Measurements from ENCODE around the gene PRKCE. TPM values are rescaled to one million over a fixed set of nuclear protein-coding genes. Genes with fewer than 3 reads are reported as not detected.
"Not testable (repeated sequence)": the region's sequence is repeated elsewhere in the genome, so short reads cannot be mapped to it uniquely, and the experiment has no call there.

Gene PRKCE
- total RNA-seq, 1 experiment from 2014 or later: 12.1 TPM

DNA sequence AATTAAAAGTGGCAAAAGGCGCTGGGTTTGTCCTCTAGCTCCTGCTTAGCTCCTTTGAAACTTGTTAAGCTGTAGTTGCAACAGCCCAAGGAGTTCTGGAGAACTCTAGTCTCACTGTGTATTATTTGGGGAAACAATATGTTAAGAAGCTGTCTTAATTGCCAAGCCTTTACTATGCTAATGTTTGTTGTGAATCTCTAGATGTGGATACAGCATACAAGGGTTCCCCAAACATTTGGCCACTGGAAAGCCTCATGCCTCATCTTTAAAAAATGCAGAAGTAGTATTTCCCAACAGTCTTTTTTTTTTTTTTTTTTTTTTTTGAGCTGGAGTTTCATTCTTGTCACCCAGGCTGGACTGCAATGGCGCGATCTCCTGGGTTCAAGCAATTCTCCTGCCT lies 236.7 kb downstream of the PRKCE start:
- Mint-ChIP-seq H3K27ac (ENCODE audit: low read depth, unreplicated experiment) (peak overlapping the region; percentile 28), H3K27me3 (ENCODE audit: insufficient read depth, unreplicated experiment) (no peaks in the 10 kb centered on the region), H3K9me3 (ENCODE audit: unreplicated experiment) (no peaks in the 10 kb centered on the region), H3K4me1 (ENCODE audit: insufficient read depth, unreplicated experiment) (peaks cover 26% of the 10 kb centered on the region), H3K36me3 (ENCODE audit: insufficient read depth, unreplicated experiment) (peaks cover 6% of the 10 kb centered on the region), H3K4me3 (ENCODE audit: unreplicated experiment) (no peak overlapping the region)
- TF ChIP-seq, protein P1, sequence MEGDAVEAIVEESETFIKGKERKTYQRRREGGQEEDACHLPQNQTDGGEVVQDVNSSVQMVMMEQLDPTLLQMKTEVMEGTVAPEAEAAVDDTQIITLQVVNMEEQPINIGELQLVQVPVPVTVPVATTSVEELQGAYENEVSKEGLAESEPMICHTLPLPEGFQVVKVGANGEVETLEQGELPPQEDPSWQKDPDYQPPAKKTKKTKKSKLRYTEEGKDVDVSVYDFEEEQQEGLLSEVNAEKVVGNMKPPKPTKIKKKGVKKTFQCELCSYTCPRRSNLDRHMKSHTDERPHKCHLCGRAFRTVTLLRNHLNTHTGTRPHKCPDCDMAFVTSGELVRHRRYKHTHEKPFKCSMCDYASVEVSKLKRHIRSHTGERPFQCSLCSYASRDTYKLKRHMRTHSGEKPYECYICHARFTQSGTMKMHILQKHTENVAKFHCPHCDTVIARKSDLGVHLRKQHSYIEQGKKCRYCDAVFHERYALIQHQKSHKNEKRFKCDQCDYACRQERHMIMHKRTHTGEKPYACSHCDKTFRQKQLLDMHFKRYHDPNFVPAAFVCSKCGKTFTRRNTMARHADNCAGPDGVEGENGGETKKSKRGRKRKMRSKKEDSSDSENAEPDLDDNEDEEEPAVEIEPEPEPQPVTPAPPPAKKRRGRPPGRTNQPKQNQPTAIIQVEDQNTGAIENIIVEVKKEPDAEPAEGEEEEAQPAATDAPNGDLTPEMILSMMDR (IDR thresholded peaks at IDR 0.05; ENCODE audit: unreplicated experiment): no peak
- peak; percentile 27 for DNase-seq (ENCODE audit: unreplicated experiment)
- ChIA-PET CTCF (interaction anchor here (0.6 to 1.8 kb wide), 3 partner anchors 13 to 993 kb away, joined by 3 to 5 read pairs (median 3); no protein-coding TSS in a partner anchor), POLR2A (interaction anchor here (0.7 kb wide), 1 partner anchor 50 kb away, joined by 3 read pairs; no protein-coding TSS in a partner anchor)
- no TSS peak for BruUV-seq (replicated peaks)
- intact Hi-C loops (cut with micrococcal nuclease): no loop called here

DNA sequence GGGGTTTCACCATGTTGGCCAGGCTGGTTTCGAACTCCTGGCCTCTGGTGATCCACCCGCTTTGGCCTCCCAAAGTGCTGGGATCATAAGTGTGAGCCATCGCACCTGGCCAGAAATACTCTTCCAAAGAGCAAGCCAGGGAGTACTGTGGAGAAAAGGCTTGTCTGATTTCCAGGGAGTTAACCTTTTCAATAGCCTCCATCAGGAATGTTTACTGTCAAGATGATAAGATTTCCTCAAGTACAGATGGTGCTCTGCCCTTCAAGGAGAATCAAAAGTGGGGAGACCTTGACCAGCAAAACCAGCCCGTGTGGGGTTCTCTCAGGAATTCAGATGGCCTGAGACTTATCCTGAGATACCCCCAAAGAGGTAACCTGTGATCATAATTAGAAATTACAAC lies 237.2 kb downstream of the PRKCE start:
- intact Hi-C loops (cut with micrococcal nuclease): no loop called here
- CTCF ChIA-PET: interaction anchor here (0.6 to 1.8 kb wide), 2 partner anchors 13 to 994 kb away, joined by 3 to 5 read pairs; no protein-coding TSS in a partner anchor
- H3K9me3 Mint-ChIP-seq (ENCODE audit: unreplicated experiment): no peaks in the 10 kb centered on the region
- H3K4me1 Mint-ChIP-seq (ENCODE audit: insufficient read depth, unreplicated experiment): peaks cover 26% of the 10 kb centered on the region
- BruUV-seq (replicated peaks): no TSS peak
- H3K27ac Mint-ChIP-seq (ENCODE audit: low read depth, unreplicated experiment): no peak overlapping the region
- H3K36me3 Mint-ChIP-seq (ENCODE audit: insufficient read depth, unreplicated experiment): peaks cover 6% of the 10 kb centered on the region
- POLR2A ChIA-PET: interaction anchor here (0.7 kb wide), 1 partner anchor 50 kb away, joined by 3 read pairs; no protein-coding TSS in a partner anchor
- TF ChIP-seq, protein P1 (IDR thresholded peaks at IDR 0.05; ENCODE audit: unreplicated experiment): no peak
- no peak for DNase-seq (ENCODE audit: unreplicated experiment)
- no peak overlapping the region for H3K4me3 Mint-ChIP-seq (ENCODE audit: unreplicated experiment)
- H3K27me3 Mint-ChIP-seq (ENCODE audit: insufficient read depth, unreplicated experiment): no peaks in the 10 kb centered on the region

DNA sequence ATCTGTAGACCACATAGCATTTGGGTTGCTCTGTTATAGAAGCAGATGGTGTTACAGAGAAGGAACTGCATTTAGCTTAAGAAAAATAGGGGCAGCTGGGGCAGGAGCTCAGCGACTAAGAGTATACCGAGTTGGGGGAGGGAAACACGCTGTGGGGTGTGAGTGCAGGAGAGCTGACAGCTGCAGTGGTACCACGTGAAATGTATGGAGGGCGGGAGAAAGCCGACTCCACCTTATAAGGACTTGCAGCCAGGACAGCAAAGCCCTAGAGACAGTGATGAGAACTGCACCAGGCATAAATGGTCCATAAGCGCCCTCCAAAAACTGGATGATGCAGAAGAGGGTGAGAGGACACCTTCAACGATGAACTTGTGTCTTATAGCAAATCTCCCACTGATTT lies 237.6 kb downstream of the PRKCE start:
- TF ChIP-seq, protein P1 (IDR thresholded peaks at IDR 0.05; ENCODE audit: unreplicated experiment): no peak
- no peaks in the 10 kb centered on the region for H3K27me3 Mint-ChIP-seq (ENCODE audit: insufficient read depth, unreplicated experiment)
- peaks cover 6% of the 10 kb centered on the region for H3K36me3 Mint-ChIP-seq (ENCODE audit: insufficient read depth, unreplicated experiment)
- no TSS peak for BruUV-seq (replicated peaks)
- peaks cover 26% of the 10 kb centered on the region for H3K4me1 Mint-ChIP-seq (ENCODE audit: insufficient read depth, unreplicated experiment)
- no peak overlapping the region for H3K4me3 Mint-ChIP-seq (ENCODE audit: unreplicated experiment)
- ChIA-PET POLR2A (interaction anchor here (0.6 kb wide), 1 partner anchor 67 kb away, joined by 3 read pairs; no protein-coding TSS in a partner anchor), CTCF (interaction anchor here (0.6 to 1.8 kb wide), 2 partner anchors 12 to 994 kb away, joined by 3 to 5 read pairs; no protein-coding TSS in a partner anchor)
- intact Hi-C loops (cut with micrococcal nuclease): no loop called here
- DNase-seq (ENCODE audit: unreplicated experiment): no peak
- H3K27ac Mint-ChIP-seq (ENCODE audit: low read depth, unreplicated experiment): no peak overlapping the region
- H3K9me3 Mint-ChIP-seq (ENCODE audit: unreplicated experiment): no peaks in the 10 kb centered on the region

- intact Hi-C loops (cut with micrococcal nuclease): no loop called here
- Mint-ChIP-seq H3K27ac (ENCODE audit: low read depth, unreplicated experiment) (no peak overlapping the region), H3K27me3 (ENCODE audit: insufficient read depth, unreplicated experiment) (no peaks in the 10 kb centered on the region), H3K4me3 (ENCODE audit: unreplicated experiment) (no peak overlapping the region), H3K9me3 (ENCODE audit: unreplicated experiment) (no peaks in the 10 kb centered on the region), H3K4me1 (ENCODE audit: insufficient read depth, unreplicated experiment) (peaks cover 23% of the 10 kb centered on the region), H3K36me3 (ENCODE audit: insufficient read depth, unreplicated experiment) (peaks cover 6% of the 10 kb centered on the region)
- TF ChIP-seq, protein P1 (IDR thresholded peaks at IDR 0.05; ENCODE audit: unreplicated experiment): no peak
- ChIA-PET CTCF (interaction anchor here (0.5 to 1.8 kb wide), 3 partner anchors 12 to 248 kb away, joined by 4 to 5 read pairs (median 4); no protein-coding TSS in a partner anchor), POLR2A (interaction anchor here (0.6 kb wide), 1 partner anchor 68 kb away, joined by 3 read pairs; no protein-coding TSS in a partner anchor)
- DNase-seq (ENCODE audit: unreplicated experiment): no peak
- BruUV-seq (replicated peaks): no TSS peak
Observed at GRCh38 chr2:45889620-45890370, 238.3 kb downstream of the PRKCE start.

DNA sequence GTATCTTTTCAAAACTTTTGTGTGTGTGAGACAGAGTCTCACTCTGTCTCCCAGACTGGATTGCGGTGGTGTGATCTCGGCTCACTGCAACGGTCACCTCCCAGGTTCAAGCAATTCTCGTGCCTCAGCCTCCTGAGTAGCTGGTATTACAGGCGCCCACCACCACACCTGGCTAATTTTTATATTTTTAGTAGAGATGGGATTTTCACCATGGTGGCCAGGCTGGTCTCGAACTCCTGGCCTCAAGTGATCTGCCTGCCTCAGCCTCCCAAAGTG lies 238.8 kb downstream of the PRKCE start:
- DNase-seq (ENCODE audit: unreplicated experiment); H3K36me3 Mint-ChIP-seq (ENCODE audit: insufficient read depth, unreplicated experiment); H3K9me3 Mint-ChIP-seq (ENCODE audit: unreplicated experiment); H3K27me3 Mint-ChIP-seq (ENCODE audit: insufficient read depth, unreplicated experiment); H3K27ac Mint-ChIP-seq (ENCODE audit: low read depth, unreplicated experiment); intact Hi-C loops (cut with micrococcal nuclease); H3K4me3 Mint-ChIP-seq (ENCODE audit: unreplicated experiment); BruUV-seq (replicated peaks): not testable (repeated sequence)
- peaks cover 18% of the 10 kb centered on the region for H3K4me1 Mint-ChIP-seq (ENCODE audit: insufficient read depth, unreplicated experiment)
- CTCF ChIA-PET: interaction anchor here (0.5 to 0.6 kb wide), 2 partner anchors 90 to 248 kb away, joined by 4 read pairs; no protein-coding TSS in a partner anchor
- POLR2A ChIA-PET: interaction anchor here (0.9 kb wide), 1 partner anchor 689 kb away, joined by 4 read pairs; no protein-coding TSS in a partner anchor

Data from MCF 10A (cell line).